Measurements from ENCODE around the gene DDX43.

DDX43 gene

GRCh38 chr6:73394577-73395354, at the start of gene DDX43:
TSS of gene DDX43 (plus strand) at chr6:73394828. CDS start at chr6:73394906, 78 bp downstream.
- no peak within 1 kb of the TSS for H3K4me3 ChIP-seq (ENCODE audit: low read depth, low read length)
- TF ChIP-seq CTCF (IDR thresholded peaks at IDR 0.05), result no peak
- H3K9ac ChIP-seq, result no peak within 1 kb of the TSS

GRCh38 chr6:73348550-73349204, 46.0 kb upstream of the DDX43 start:
- Histone ChIP-seq H3K4me2 (ENCODE audit: low read length) (no peak overlapping the region), H2AFZ (no peak overlapping the region), H3K79me2 (no peaks in the 10 kb centered on the region), H3K36me3 (ENCODE audit: control insufficient read depth, insufficient read depth, low read length) (no peaks in the 10 kb centered on the region), H3K4me1 (no peaks in the 10 kb centered on the region), H3K27ac (no peak overlapping the region), H3K4me3 (ENCODE audit: low read depth, low read length) (no peak overlapping the region), H3K9ac (no peak overlapping the region), H3K9me3 (ENCODE audit: control insufficient read depth, low read length) (no peaks in the 10 kb centered on the region), H3K27me3 (ENCODE audit: control insufficient read depth, insufficient read depth, low read length) (no peaks in the 10 kb centered on the region)
- TF ChIP-seq CTCF (IDR thresholded peaks at IDR 0.05), result no peak

More at GRCh38 chr6:73394577-73395354, at the start of gene DDX43:
- H3K4me2 ChIP-seq (ENCODE audit: low read length), result peak within 1 kb of the TSS; percentile 45
- no peaks in the 10 kb centered on the region for H3K27me3 ChIP-seq (ENCODE audit: control insufficient read depth, insufficient read depth, low read length)
- H3K4me1 ChIP-seq, result no peaks in the 10 kb centered on the region
- no peaks in the 10 kb centered on the region for H3K36me3 ChIP-seq (ENCODE audit: control insufficient read depth, insufficient read depth, low read length)
- no peaks in the 10 kb centered on the region for H3K79me2 ChIP-seq
- no peak within 1 kb of the TSS for H3K27ac ChIP-seq
- no peaks in the 10 kb centered on the region for H3K9me3 ChIP-seq (ENCODE audit: control insufficient read depth, low read length)
- peak within 1 kb of the TSS; percentile 55 for H2AFZ ChIP-seq

- Histone ChIP-seq H3K4me3 (ENCODE audit: low read depth, low read length) (no peak overlapping the region), H3K9me3 (ENCODE audit: control insufficient read depth, low read length) (no peaks in the 10 kb centered on the region), H3K79me2 (no peaks in the 10 kb centered on the region), H3K9ac (no peak overlapping the region), H3K4me1 (no peaks in the 10 kb centered on the region), H3K27ac (no peak overlapping the region), H2AFZ (no peak overlapping the region), H3K4me2 (ENCODE audit: low read length) (no peak overlapping the region), H3K36me3 (ENCODE audit: control insufficient read depth, insufficient read depth, low read length) (no peaks in the 10 kb centered on the region), H3K27me3 (ENCODE audit: control insufficient read depth, insufficient read depth, low read length) (no peaks in the 10 kb centered on the region)
- TF ChIP-seq CTCF (IDR thresholded peaks at IDR 0.05), result no peak
These were observed 45.3 kb upstream of the DDX43 start for GRCh38 chr6:73349311-73349710.

GRCh38 chr6:73353636-73354593, 40.7 kb upstream of the DDX43 start, which contains the start of gene DPPA5:
TSS of gene DPPA5 (minus strand) at chr6:73354276. CDS start at chr6:73354225, 51 bp downstream.
- no peaks in the 10 kb centered on the region for H3K4me1 ChIP-seq
- H3K9me3 ChIP-seq (ENCODE audit: control insufficient read depth, low read length), result no peaks in the 10 kb centered on the region
- no peak within 1 kb of the TSS for H3K4me3 ChIP-seq (ENCODE audit: low read depth, low read length)
- no peak within 1 kb of the TSS for H2AFZ ChIP-seq
- TF ChIP-seq CTCF (IDR thresholded peaks at IDR 0.05), result no peak
- H3K9ac ChIP-seq, result no peak within 1 kb of the TSS
- H3K27me3 ChIP-seq (ENCODE audit: control insufficient read depth, insufficient read depth, low read length), result no peaks in the 10 kb centered on the region
- H3K36me3 ChIP-seq (ENCODE audit: control insufficient read depth, insufficient read depth, low read length), result no peaks in the 10 kb centered on the region
- no peak within 1 kb of the TSS for H3K27ac ChIP-seq
- no peak within 1 kb of the TSS for H3K4me2 ChIP-seq (ENCODE audit: low read length)
- H3K79me2 ChIP-seq, result no peaks in the 10 kb centered on the region
